Measurements from ENCODE around the gene ANKRD11.
"Not testable (repeated sequence)": the region's sequence is repeated elsewhere in the genome, so short reads cannot be mapped to it uniquely, and the experiment has no call there.

ANKRD11 gene

GRCh38 chr16:89362540-89363223 is 127.7 kb downstream of the ANKRD11 start:
- not testable (repeated sequence) for DNase-seq

- DNase-seq: no peak
These were observed 128.4 kb downstream of the ANKRD11 start for GRCh38 chr16:89361751-89362539.

- DNase-seq: no peak
These were observed 129.5 kb downstream of the ANKRD11 start for GRCh38 chr16:89360760-89361435.

- DNase-seq: no peak
These were observed 130.9 kb downstream of the ANKRD11 start for GRCh38 chr16:89359264-89360147.

- no peak for DNase-seq
These were observed 132.0 kb downstream of the ANKRD11 start for GRCh38 chr16:89358030-89359005.

GRCh38 chr16:89357055-89357816 is 133.1 kb downstream of the ANKRD11 start:
- DNase-seq: no peak

- no peak for DNase-seq
These were observed 134.7 kb downstream of the ANKRD11 start for GRCh38 chr16:89355686-89356085.

GRCh38 chr16:89355007-89355406 is 135.4 kb downstream of the ANKRD11 start:
- DNase-seq: no peak

- DNase-seq: no peak
These were observed 136.0 kb downstream of the ANKRD11 start for GRCh38 chr16:89354325-89354724.

GRCh38 chr16:89352091-89352681 is 138.2 kb downstream of the ANKRD11 start:
- DNase-seq: no peak

GRCh38 chr16:89351645-89352044 is 138.7 kb downstream of the ANKRD11 start:
- DNase-seq: no peak

GRCh38 chr16:89350701-89351380 is 139.5 kb downstream of the ANKRD11 start:
- DNase-seq: no peak

- no peak for DNase-seq
These were observed 140.3 kb downstream of the ANKRD11 start for GRCh38 chr16:89349947-89350633.

- no peak for DNase-seq
These were observed 142.6 kb downstream of the ANKRD11 start for GRCh38 chr16:89347807-89348206.

GRCh38 chr16:89346869-89347268 is 143.5 kb downstream of the ANKRD11 start:
- DNase-seq: no peak

GRCh38 chr16:89345642-89346150 is 144.7 kb downstream of the ANKRD11 start:
- no peak for DNase-seq

GRCh38 chr16:89344846-89345611 is 145.3 kb downstream of the ANKRD11 start:
- DNase-seq: no peak

- DNase-seq: no peak
These were observed 145.9 kb downstream of the ANKRD11 start for GRCh38 chr16:89344458-89344834.
